Measurements from ENCODE around the gene NTMT1.

GRCh38 chr9:129604766-129605163 is 21.2 kb upstream of the NTMT1 start:
- TF ChIP-seq CTCF (IDR thresholded peaks at IDR 0.05; ENCODE audit: low read depth, low read length) (no peak), MYC (IDR thresholded peaks at IDR 0.05; ENCODE audit: low read depth, low read length) (no peak)
